Liver (tissue), 9 donors: ENCODE data around the gene SIN3B. TPM values are rescaled to one million over a fixed set of nuclear protein-coding genes. Genes with fewer than 3 reads are reported as not detected.
"Not testable (repeated sequence)": the region's sequence is repeated elsewhere in the genome, so short reads cannot be mapped to it uniquely, and the experiment has no call there.

Experiments
- DNase-seq: peaks from one replicate; pipeline ENCODE4 v3.0.0-alpha.2; 2017; ENCODE audit warnings: low spot score
- H3K27ac ChIP-seq, 2 donors: one replicate each; pipeline ENCODE4 v1.7.0; 2013; ENCODE audit warnings: inconsistent platforms in 2 of 2, low read length in 2 of 2, control low read depth in 1 of 2, low read depth in 1 of 2, mild to moderate bottlenecking in 1 of 2
- H3K27me3 ChIP-seq, 4 donors: one replicate each; pipeline versions ENCODE4 v1.6.1 to v1.7.0; 2013; ENCODE audit warnings: low read length in 3 of 4, inconsistent platforms in 1 of 4, mild to moderate bottlenecking in 1 of 4, moderate library complexity in 1 of 4; ENCODE audit not compliant: control insufficient read depth in 4 of 4, insufficient read depth in 4 of 4
- H3K36me3 ChIP-seq, 4 donors: one replicate each; pipeline versions ENCODE4 v1.6.1 to v1.7.0; 2013; ENCODE audit warnings: low read length in 3 of 4, mild to moderate bottlenecking in 3 of 4, low read depth in 1 of 4, moderate library complexity in 1 of 4; ENCODE audit not compliant: control insufficient read depth in 4 of 4, insufficient read depth in 3 of 4
- H3K4me1 ChIP-seq, 4 donors: one replicate each; pipeline versions ENCODE4 v1.6.1 to v1.7.0; 2013; ENCODE audit warnings: low read length in 3 of 4, mild to moderate bottlenecking in 3 of 4, moderate library complexity in 1 of 4; ENCODE audit not compliant: control insufficient read depth in 4 of 4, insufficient read depth in 4 of 4
- H3K4me3 ChIP-seq, 3 donors: one replicate each; pipeline versions ENCODE4 v1.6.1 to v1.7.0; 2013; ENCODE audit warnings: low read length in 3 of 3, control low read depth in 1 of 3, low read depth in 1 of 3, mild to moderate bottlenecking in 1 of 3
- H3K9ac ChIP-seq, 2 donors: one replicate each; pipeline ENCODE4 v1.7.0; 2013; ENCODE audit warnings: low read length in 2 of 2, mild to moderate bottlenecking in 2 of 2, moderate library complexity in 2 of 2, control low read depth in 1 of 2, low read depth in 1 of 2
- H3K9me3 ChIP-seq, 4 donors: one replicate each; pipeline versions ENCODE4 v1.6.1 to v1.7.0; 2013; ENCODE audit warnings: low read length in 3 of 4; ENCODE audit not compliant: control insufficient read depth in 4 of 4
- EGR1 ChIP-seq, 2 donors: IDR thresholded peaks; 2 replicates each; pipeline ENCODE4 v1.6.1; 2016 to 2018; ENCODE audit warnings: antibody characterized with exemption in 2 of 2, low read depth in 2 of 2
- FOXA1 ChIP-seq: IDR thresholded peaks from 2 replicates; pipeline ENCODE4 v1.6.1; 2016; ENCODE audit warnings: antibody characterized with exemption
- FOXA2 ChIP-seq: IDR thresholded peaks from 2 replicates; pipeline ENCODE4 v1.6.1; 2016; ENCODE audit warnings: antibody characterized with exemption
- GABPA ChIP-seq, 2 donors: IDR thresholded peaks in 1 of 2; conservative IDR thresholded peaks in 1 of 2; 2 replicates each; pipeline ENCODE4 v1.6.1; 2016; ENCODE audit warnings: antibody characterized with exemption in 2 of 2, mild to moderate bottlenecking in 1 of 2, moderate library complexity in 1 of 2
- HNF4A ChIP-seq, 2 donors: conservative IDR thresholded peaks; 2 replicates each; pipeline ENCODE4 v1.6.1; 2016; ENCODE audit warnings: antibody characterized with exemption in 2 of 2, mild to moderate bottlenecking in 2 of 2
- HNF4G ChIP-seq: IDR thresholded peaks from 2 replicates; pipeline ENCODE4 v1.6.1; 2016; ENCODE audit warnings: antibody characterized with exemption
- JUND ChIP-seq, 2 donors: IDR thresholded peaks; 2 replicates each; pipeline ENCODE4 v1.6.1; 2016; ENCODE audit warnings: antibody characterized with exemption in 2 of 2
- MAX ChIP-seq: IDR thresholded peaks from 2 replicates; pipeline ENCODE4 v1.6.1; 2016; ENCODE audit warnings: antibody characterized with exemption
- NR2F2 ChIP-seq: IDR thresholded peaks from 2 replicates; pipeline ENCODE4 v1.6.1; 2016; ENCODE audit warnings: antibody characterized with exemption
- RXRA ChIP-seq, 2 donors: IDR thresholded peaks; 2 replicates each; pipeline ENCODE4 v1.6.1; 2017 to 2018; ENCODE audit warnings: antibody characterized with exemption in 2 of 2, mild to moderate bottlenecking in 1 of 2
- SP1 ChIP-seq: IDR thresholded peaks from 2 replicates; pipeline ENCODE4 v1.6.1; 2018; ENCODE audit warnings: antibody characterized with exemption, mild to moderate bottlenecking
- WGBS: extraction: QIAGEN DNeasy Blood & Tissue Kit; methylation state at CpG from one replicate; pipeline ENCODE4 v1.1.7; 2013; 5-methylcytosine and 5-hydroxymethylcytosine counted together
- polyA plus RNA-seq, 2 donors: library from polyadenylated mRNA; stranded (reverse) in 1 of 2; unstranded in 1 of 2; fragments of 200-250 nt in 1 of 2; fragments of >200 nt in 1 of 2; fragmentation: Nextera tagmentation in 1 of 2; extraction: Ambion mirVana in 1 of 2; gene quantifications; one replicate each; pipeline versions ENCODE4 v1.2.1 to v1.2.3, GENCODE V29; 2013 to 2015
- total RNA-seq, 2 donors: library from RNA; depleted of rRNA; stranded (reverse); fragments of >200 nt; gene quantifications; one replicate each; pipeline ENCODE4 v1.2.3, GENCODE V29; 2014
- TF ChIP-seq, protein P1 (sequence below): IDR thresholded peaks from 2 replicates; pipeline ENCODE4 v1.6.1; 2016; ENCODE audit warnings: antibody characterized with exemption, mild to moderate bottlenecking
- TF ChIP-seq, protein P2 (sequence below): IDR thresholded peaks from 2 replicates; pipeline ENCODE4 v1.6.1; 2016; ENCODE audit warnings: antibody characterized with exemption
- TF ChIP-seq, protein P3 (sequence below): IDR thresholded peaks from 2 replicates; pipeline ENCODE4 v1.6.1; 2016; ENCODE audit warnings: antibody characterized with exemption
- donor health status: healthy.
- donor health status: healthy.
- donor health status: healthy.
- donor health status: healthy.
- donor health status: healthy.

The SIN3B gene
- total and polyA plus RNA-seq, 4 donors, result 6.1 to 17.1 (median 8.6) TPM

DNA sequence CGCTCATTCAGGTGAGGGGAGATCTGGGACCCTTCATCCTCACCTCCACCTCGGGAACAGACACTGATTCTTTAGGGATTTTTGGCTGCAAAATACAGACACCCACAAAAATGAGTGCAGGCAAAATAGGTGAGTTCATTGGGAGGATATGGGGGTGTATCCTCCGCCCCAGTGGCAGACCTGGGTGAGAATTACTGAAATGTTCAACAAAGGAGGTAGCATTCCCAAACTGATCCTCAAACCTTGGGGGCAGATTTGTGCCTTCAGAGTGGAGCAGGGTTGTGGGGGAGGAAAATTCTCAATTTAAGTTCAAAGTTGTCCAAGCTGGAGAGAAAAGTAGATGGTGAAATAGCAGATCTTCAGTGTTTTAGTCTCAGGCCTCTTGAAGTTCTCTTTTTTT, 31.3 kb upstream of the SIN3B start (continued):
- TF ChIP-seq, protein P1, sequence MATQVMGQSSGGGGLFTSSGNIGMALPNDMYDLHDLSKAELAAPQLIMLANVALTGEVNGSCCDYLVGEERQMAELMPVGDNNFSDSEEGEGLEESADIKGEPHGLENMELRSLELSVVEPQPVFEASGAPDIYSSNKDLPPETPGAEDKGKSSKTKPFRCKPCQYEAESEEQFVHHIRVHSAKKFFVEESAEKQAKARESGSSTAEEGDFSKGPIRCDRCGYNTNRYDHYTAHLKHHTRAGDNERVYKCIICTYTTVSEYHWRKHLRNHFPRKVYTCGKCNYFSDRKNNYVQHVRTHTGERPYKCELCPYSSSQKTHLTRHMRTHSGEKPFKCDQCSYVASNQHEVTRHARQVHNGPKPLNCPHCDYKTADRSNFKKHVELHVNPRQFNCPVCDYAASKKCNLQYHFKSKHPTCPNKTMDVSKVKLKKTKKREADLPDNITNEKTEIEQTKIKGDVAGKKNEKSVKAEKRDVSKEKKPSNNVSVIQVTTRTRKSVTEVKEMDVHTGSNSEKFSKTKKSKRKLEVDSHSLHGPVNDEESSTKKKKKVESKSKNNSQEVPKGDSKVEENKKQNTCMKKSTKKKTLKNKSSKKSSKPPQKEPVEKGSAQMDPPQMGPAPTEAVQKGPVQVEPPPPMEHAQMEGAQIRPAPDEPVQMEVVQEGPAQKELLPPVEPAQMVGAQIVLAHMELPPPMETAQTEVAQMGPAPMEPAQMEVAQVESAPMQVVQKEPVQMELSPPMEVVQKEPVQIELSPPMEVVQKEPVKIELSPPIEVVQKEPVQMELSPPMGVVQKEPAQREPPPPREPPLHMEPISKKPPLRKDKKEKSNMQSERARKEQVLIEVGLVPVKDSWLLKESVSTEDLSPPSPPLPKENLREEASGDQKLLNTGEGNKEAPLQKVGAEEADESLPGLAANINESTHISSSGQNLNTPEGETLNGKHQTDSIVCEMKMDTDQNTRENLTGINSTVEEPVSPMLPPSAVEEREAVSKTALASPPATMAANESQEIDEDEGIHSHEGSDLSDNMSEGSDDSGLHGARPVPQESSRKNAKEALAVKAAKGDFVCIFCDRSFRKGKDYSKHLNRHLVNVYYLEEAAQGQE, result no peak
- no peak for TF ChIP-seq NR2F2
- TF ChIP-seq FOXA2, result no peak
- TF ChIP-seq EGR1 (IDR thresholded peaks at IDR 0.05; ENCODE audit: low read depth in 2 of 2), result no peak
- no peak for TF ChIP-seq SP1
- no peak for TF ChIP-seq JUND (IDR thresholded peaks at IDR 0.05)

- H3K27ac ChIP-seq, H3K9ac ChIP-seq, H3K4me3 ChIP-seq, H3K36me3 ChIP-seq, H3K27me3 ChIP-seq, DNase-seq, H3K4me1 ChIP-seq: not testable (repeated sequence)
- WGBS, result 89% methylated on average over 6 of the region's 6 CpGs
- H3K9me3 ChIP-seq, result peaks cover 0 to 11% (median 8%) of the 10 kb centered on the region in 4 donors
Measured at GRCh38 chr19:16798326-16798725, 30.9 kb upstream of the SIN3B start.

GRCh38 chr19:16799740-16800139, 29.5 kb upstream of the SIN3B start:
- no peak for DNase-seq
- WGBS, result 96% methylated on average over 16 of the region's 16 CpGs

GRCh38 chr19:16801600-16802013, 27.6 kb upstream of the SIN3B start:
- Histone ChIP-seq H3K4me1 (no peaks in the 10 kb centered on the region), H3K36me3 (no peaks in the 10 kb centered on the region), H3K4me3 (no peak overlapping the region), H3K27ac (no peak overlapping the region), H3K27me3 (no peaks in the 10 kb centered on the region), H3K9me3 (peaks cover 0 to 2% (median under 1%) of the 10 kb centered on the region in 4 donors), H3K9ac (no peak overlapping the region)
- no peak for DNase-seq
- TF ChIP-seq HNF4A (conservative IDR thresholded peaks at IDR 0.05) (no peak), MAX (no peak), JUND (IDR thresholded peaks at IDR 0.05) (no peak), EGR1 (IDR thresholded peaks at IDR 0.05; ENCODE audit: low read depth in 2 of 2) (no peak), GABPA (IDR thresholded peaks at IDR 0.05 in 1 of 2, conservative IDR thresholded peaks at IDR 0.05 in 1 of 2) (no peak), FOXA1 (no peak)
- TF ChIP-seq, protein P2, sequence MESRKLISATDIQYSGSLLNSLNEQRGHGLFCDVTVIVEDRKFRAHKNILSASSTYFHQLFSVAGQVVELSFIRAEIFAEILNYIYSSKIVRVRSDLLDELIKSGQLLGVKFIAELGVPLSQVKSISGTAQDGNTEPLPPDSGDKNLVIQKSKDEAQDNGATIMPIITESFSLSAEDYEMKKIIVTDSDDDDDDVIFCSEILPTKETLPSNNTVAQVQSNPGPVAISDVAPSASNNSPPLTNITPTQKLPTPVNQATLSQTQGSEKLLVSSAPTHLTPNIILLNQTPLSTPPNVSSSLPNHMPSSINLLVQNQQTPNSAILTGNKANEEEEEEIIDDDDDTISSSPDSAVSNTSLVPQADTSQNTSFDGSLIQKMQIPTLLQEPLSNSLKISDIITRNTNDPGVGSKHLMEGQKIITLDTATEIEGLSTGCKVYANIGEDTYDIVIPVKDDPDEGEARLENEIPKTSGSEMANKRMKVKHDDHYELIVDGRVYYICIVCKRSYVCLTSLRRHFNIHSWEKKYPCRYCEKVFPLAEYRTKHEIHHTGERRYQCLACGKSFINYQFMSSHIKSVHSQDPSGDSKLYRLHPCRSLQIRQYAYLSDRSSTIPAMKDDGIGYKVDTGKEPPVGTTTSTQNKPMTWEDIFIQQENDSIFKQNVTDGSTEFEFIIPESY, result no peak
- TF ChIP-seq, protein P1, result no peak
- TF ChIP-seq, protein P3, sequence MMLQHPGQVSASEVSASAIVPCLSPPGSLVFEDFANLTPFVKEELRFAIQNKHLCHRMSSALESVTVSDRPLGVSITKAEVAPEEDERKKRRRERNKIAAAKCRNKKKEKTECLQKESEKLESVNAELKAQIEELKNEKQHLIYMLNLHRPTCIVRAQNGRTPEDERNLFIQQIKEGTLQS, result no peak
- 80% methylated on average over 8 of the region's 8 CpGs for WGBS

More at GRCh38 chr19:16799740-16800139, 29.5 kb upstream of the SIN3B start:
- H3K36me3 ChIP-seq, result no peaks in the 10 kb centered on the region
- peaks cover 0 to 11% (median 8%) of the 10 kb centered on the region in 4 donors for H3K9me3 ChIP-seq
- H3K9ac ChIP-seq, result no peak overlapping the region
- no peak overlapping the region for H3K4me3 ChIP-seq
- no peaks in the 10 kb centered on the region for H3K4me1 ChIP-seq
- TF ChIP-seq JUND (IDR thresholded peaks at IDR 0.05) (no peak), RXRA (IDR thresholded peaks at IDR 0.05) (no peak), HNF4G (no peak), NR2F2 (no peak), MAX (no peak), EGR1 (IDR thresholded peaks at IDR 0.05; ENCODE audit: low read depth in 2 of 2) (no peak), FOXA1 (no peak), SP1 (no peak), FOXA2 (no peak)
- TF ChIP-seq, protein P3, result no peak
- no peaks in the 10 kb centered on the region for H3K27me3 ChIP-seq
- H3K27ac ChIP-seq, result no peak overlapping the region
